PC-9 (cell line): ENCODE results near the gene IMP4. TPM values are rescaled to one million over a fixed set of nuclear protein-coding genes. Genes with fewer than 3 reads are reported as not detected.

ENCODE experiments used
- BruUV-seq: library from RNA; stranded (reverse); fragments of 400-500 nt; replicated peaks from 2 replicates; lab custom pipeline; 2021; lab: Mats Ljungman, UMichigan
- CTCF ChIA-PET: fragments of 300-600 bp; sonication (Branson Sonifier 250); formaldehyde crosslinking; loops from one replicate; lab custom pipeline; 2022; ENCODE audit warnings: antibody characterized with exemption; lab: Charles Lee
- POLR2A ChIA-PET: fragments of 300-600 bp; sonication (Branson Sonifier 250); formaldehyde crosslinking; loops from one replicate; lab custom pipeline; 2022; ENCODE audit warnings: antibody characterized with exemption; ENCODE audit not compliant: unreplicated experiment; lab: Charles Lee
- DNase-seq, 2 experiments: peaks; one replicate each; pipeline versions ENCODE4 v3.0.0 to v3.0.0-alpha.2; 2015 to 2022; ENCODE audit warnings: mixed read lengths in 1 of 2
- H2AFZ ChIP-seq: fragments of 200-600 bp; sonication (generic); 2 replicates; pipeline ENCODE4 v1.8.1; 2017; ENCODE audit warnings: antibody characterized with exemption
- H3F3A ChIP-seq: fragments of 200-600 bp; sonication (generic); 2 replicates; pipeline ENCODE4 v1.8.1; 2017; ENCODE audit warnings: antibody characterized with exemption, mild to moderate bottlenecking, low read depth; ENCODE audit not compliant: insufficient read depth
- H3K27ac ChIP-seq: fragments of 200-600 bp; sonication (generic); 2 replicates; pipeline ENCODE4 v1.6.1; 2016; ENCODE audit warnings: mixed run types
- H3K27me3 ChIP-seq: fragments of 200-600 bp; sonication (generic); 2 replicates; pipeline ENCODE4 v1.6.1; 2016; ENCODE audit warnings: low read depth, mixed run types; ENCODE audit not compliant: insufficient read depth
- H3K36me3 ChIP-seq: fragments of 200-600 bp; sonication (generic); 2 replicates; pipeline ENCODE4 v1.6.1; 2016; ENCODE audit warnings: low read depth, mixed run types
- H3K4me1 ChIP-seq: fragments of 200-600 bp; sonication (generic); replicated peaks from 2 replicates; pipeline ENCODE4 v1.6.1; 2016; ENCODE audit warnings: mixed run types; ENCODE audit not compliant: insufficient read depth
- H3K4me2 ChIP-seq: fragments of 200-600 bp; sonication (generic); 2 replicates; pipeline ENCODE4 v1.6.1; 2017; ENCODE audit warnings: mixed run types
- H3K4me3 ChIP-seq: fragments of 200-600 bp; sonication (generic); 2 replicates; pipeline ENCODE4 v1.6.1; 2016; ENCODE audit warnings: mixed run types
- H3K79me2 ChIP-seq: fragments of 200-600 bp; sonication (generic); 2 replicates; pipeline ENCODE4 v1.6.1; 2017; ENCODE audit warnings: low read depth, mixed run types
- H3K9me2 ChIP-seq: fragments of 200-600 bp; sonication (generic); 2 replicates; pipeline ENCODE4 v1.8.1; 2017; ENCODE audit warnings: mild to moderate bottlenecking; ENCODE audit not compliant: insufficient read depth
- H3K9me3 ChIP-seq: fragments of 200-600 bp; sonication (generic); 2 replicates; pipeline ENCODE4 v1.8.1; 2016; ENCODE audit warnings: low read depth; ENCODE audit not compliant: insufficient read depth
- H4K20me1 ChIP-seq: fragments of 200-600 bp; sonication (generic); 2 replicates; pipeline ENCODE4 v1.8.1; 2017; ENCODE audit not compliant: insufficient read depth
- CTCF ChIP-seq: fragments of 200-600 bp; sonication (generic); conservative IDR thresholded peaks from 2 replicates; pipeline ENCODE4 v1.6.1; 2017; ENCODE audit warnings: mixed run types, antibody characterized with exemption, mild to moderate bottlenecking, moderate library complexity
- EZH2 ChIP-seq: fragments of 200-600 bp; sonication (generic); IDR thresholded peaks from 2 replicates; pipeline ENCODE4 v1.8.0; 2017; ENCODE audit warnings: antibody characterized with exemption, low read depth
- intact Hi-C: fragments of 100-400 bp; cut with micrococcal nuclease; formaldehyde crosslinking; loops from one replicate; pipeline ENCODE4 v1.10.0; 2022; ENCODE audit not compliant: unreplicated experiment
- total RNA-seq: library from RNA; stranded (reverse); gene quantifications from 2 replicates; pipeline ENCODE4 v1.2.3, GENCODE V29; 2021

Gene IMP4
- total RNA-seq, 1 experiment from 2014 or later: 76.8 TPM

- Histone ChIP-seq H3F3A (no peaks in the 10 kb centered on the region), H2AFZ (no peak overlapping the region), H4K20me1 (no peaks in the 10 kb centered on the region), H3K27me3 (no peaks in the 10 kb centered on the region), H3K9me2 (no peaks in the 10 kb centered on the region), H3K9me3 (no peaks in the 10 kb centered on the region), H3K4me1 (0 out of 2 replicates have a peak, but pooled peaks cover 3% of the 10 kb centered on the region), H3K27ac (no peak overlapping the region), H3K36me3 (no peaks in the 10 kb centered on the region), H3K4me3 (no peak overlapping the region), H3K79me2 (no peaks in the 10 kb centered on the region), H3K4me2 (no peak overlapping the region)
- TF ChIP-seq CTCF (no peak), EZH2 (no peak)
- DNase-seq: no peak
- BruUV-seq: no TSS peak
- intact Hi-C loops: no loop called here
- CTCF ChIA-PET: no interaction called here
- POLR2A ChIA-PET: no interaction called here
Observed at GRCh38 chr2:130369311-130369964, 26.7 kb downstream of the IMP4 start.

- H3K4me2 ChIP-seq: no peak overlapping the region
- H2AFZ ChIP-seq: no peak overlapping the region
- intact Hi-C loops: no loop called here
- no peaks in the 10 kb centered on the region for H3K27me3 ChIP-seq
- H3K4me1 ChIP-seq: 0 out of 2 replicates have a peak, but pooled peaks cover 7% of the 10 kb centered on the region
- ChIA-PET POLR2A (no interaction called here), CTCF (no interaction called here)
- no peak overlapping the region for H3K4me3 ChIP-seq
- no peak overlapping the region for H3K27ac ChIP-seq
- no peaks in the 10 kb centered on the region for H3F3A ChIP-seq
- no peaks in the 10 kb centered on the region for H3K79me2 ChIP-seq
- no peaks in the 10 kb centered on the region for H3K9me3 ChIP-seq
- no peaks in the 10 kb centered on the region for H3K9me2 ChIP-seq
- no peaks in the 10 kb centered on the region for H3K36me3 ChIP-seq
- TF ChIP-seq CTCF (no peak), EZH2 (no peak)
- no TSS peak for BruUV-seq
- no peak for DNase-seq
- H4K20me1 ChIP-seq: no peaks in the 10 kb centered on the region
Observed at GRCh38 chr2:130369965-130370341, 27.3 kb downstream of the IMP4 start.

- Histone ChIP-seq H3K4me3 (no peak overlapping the region), H3K27ac (no peak overlapping the region), H3K9me2 (no peaks in the 10 kb centered on the region), H4K20me1 (no peaks in the 10 kb centered on the region), H3F3A (no peaks in the 10 kb centered on the region), H3K4me2 (no peak overlapping the region), H3K36me3 (no peaks in the 10 kb centered on the region), H2AFZ (no peak overlapping the region), H3K9me3 (no peaks in the 10 kb centered on the region), H3K27me3 (no peaks in the 10 kb centered on the region), H3K79me2 (no peaks in the 10 kb centered on the region), H3K4me1 (0 out of 2 replicates have a peak, but pooled peaks cover 9% of the 10 kb centered on the region)
- intact Hi-C loops: no loop called here
- no peak for DNase-seq
- no TSS peak for BruUV-seq
- CTCF ChIA-PET: no interaction called here
- TF ChIP-seq EZH2: no peak
- TF ChIP-seq CTCF: no peak
- POLR2A ChIA-PET: no interaction called here
Observed at GRCh38 chr2:130370490-130370889, 27.8 kb downstream of the IMP4 start.
